HG03432 (cell line): ENCODE data around the gene NMD3.
"Not testable (repeated sequence)": the region's sequence is repeated elsewhere in the genome, so short reads cannot be mapped to it uniquely, and the experiment has no call there.

Experiments
- ATAC-seq: cut with Tn5 transposase; IDR thresholded peaks from one replicate; pipeline ENCODE4 v1.9.1; 2021; ENCODE audit warnings: mild to moderate bottlenecking, moderate library complexity; ENCODE audit not compliant: unreplicated experiment

NMD3 gene

GRCh38 chr3:161220850-161221753 is at the start of gene NMD3:
TSS of gene NMD3 (plus strand) at chr3:161221311. CDS start at chr3:161222014, 703 bp downstream.
- ATAC-seq = peak; percentile 99

- no peak for ATAC-seq
Measured at GRCh38 chr3:161171639-161172552, 49.2 kb upstream of the NMD3 start.

- ATAC-seq = no peak
Measured at GRCh38 chr3:161175506-161175905, 45.6 kb upstream of the NMD3 start.

- no peak for ATAC-seq
Measured at GRCh38 chr3:161177991-161178390, 43.1 kb upstream of the NMD3 start.

- not testable (repeated sequence) for ATAC-seq
Measured at GRCh38 chr3:161181371-161181770, 39.7 kb upstream of the NMD3 start.

- ATAC-seq = no peak
Measured at GRCh38 chr3:161187046-161187445, 34.1 kb upstream of the NMD3 start.

- no peak for ATAC-seq
Measured at GRCh38 chr3:161197855-161198850, 23.0 kb upstream of the NMD3 start.

- no peak for ATAC-seq
Measured at GRCh38 chr3:161199926-161200325, 21.2 kb upstream of the NMD3 start.

GRCh38 chr3:161203485-161204098 is 17.5 kb upstream of the NMD3 start:
- peak; percentile 86 for ATAC-seq

GRCh38 chr3:161208931-161209330 is 12.2 kb upstream of the NMD3 start:
- ATAC-seq = no peak

GRCh38 chr3:161212171-161212771 is 8.8 kb upstream of the NMD3 start:
- ATAC-seq = no peak

- no peak for ATAC-seq
Measured at GRCh38 chr3:161212906-161213305, 8.2 kb upstream of the NMD3 start.

- ATAC-seq = no peak
Measured at GRCh38 chr3:161213644-161214043, 7.5 kb upstream of the NMD3 start.

GRCh38 chr3:161215185-161215584 is 5.9 kb upstream of the NMD3 start:
- no peak for ATAC-seq

GRCh38 chr3:161217496-161217895 is 3.6 kb upstream of the NMD3 start:
- ATAC-seq = no peak

GRCh38 chr3:161219495-161219894 is 1.6 kb upstream of the NMD3 start:
- no peak for ATAC-seq

- peak; percentile 21 for ATAC-seq
Measured at GRCh38 chr3:161221806-161222600, 892 bp downstream of the NMD3 start.

- no peak for ATAC-seq
Measured at GRCh38 chr3:161222662-161223061, 1.6 kb downstream of the NMD3 start.

- ATAC-seq = no peak
Measured at GRCh38 chr3:161224786-161225185, 3.7 kb downstream of the NMD3 start.
